Neural cell (in vitro differentiated cells): ENCODE data around the gene AKT3. TPM values are rescaled to one million over a fixed set of nuclear protein-coding genes. Genes with fewer than 3 reads are reported as not detected.

ENCODE experiments used
- H2AFZ ChIP-seq: fragments of 200-600, 300-800 bp; sonication (generic), shearing (Covaris generic); 2 replicates; pipeline ENCODE4 v1.6.0; 2014; ENCODE audit warnings: low read depth, mild to moderate bottlenecking, antibody characterized with exemption, low read length, moderate library complexity
- H3F3A ChIP-seq: fragments of 200-600 bp; shearing (Covaris generic); 2 replicates; pipeline ENCODE4 v1.6.1; 2016; ENCODE audit warnings: mild to moderate bottlenecking, moderate library complexity, mixed read lengths, antibody characterized with exemption, low read length; ENCODE audit not compliant: insufficient read depth, poor library complexity, severe bottlenecking
- H3K27ac ChIP-seq: fragments of 200-600, 300-800 bp; sonication (generic), shearing (Covaris generic); 2 replicates; pipeline ENCODE4 v1.5.1; 2014; ENCODE audit warnings: mild to moderate bottlenecking, low read length, moderate library complexity
- H3K27me3 ChIP-seq: fragments of 300-800, 200-600 bp; sonication (generic), shearing (Covaris generic); 2 replicates; pipeline ENCODE4 v1.6.0; 2014; ENCODE audit warnings: mild to moderate bottlenecking, low read depth, low read length, moderate library complexity; ENCODE audit not compliant: insufficient read depth
- H3K36me3 ChIP-seq: fragments of 300-800, 200-600 bp; sonication (generic), shearing (Covaris generic); 2 replicates; pipeline ENCODE4 v1.5.1; 2014; ENCODE audit warnings: mild to moderate bottlenecking, antibody characterized with exemption, low read length, moderate library complexity; ENCODE audit not compliant: insufficient read depth
- H3K4me2 ChIP-seq: fragments of 300-800, 200-600 bp; sonication (generic), shearing (Covaris generic); 2 replicates; pipeline ENCODE4 v1.6.0; 2014; ENCODE audit warnings: mild to moderate bottlenecking, low read length
- H3K4me3 ChIP-seq: fragments of 300-800, 200-600 bp; sonication (generic), shearing (Covaris generic); 2 replicates; pipeline ENCODE4 v1.5.1; 2014; ENCODE audit warnings: mild to moderate bottlenecking, low read length, moderate library complexity
- H3K79me2 ChIP-seq: fragments of 200-600 bp; shearing (Covaris generic); replicated peaks from 2 replicates; pipeline ENCODE4 v1.6.0; 2014; ENCODE audit warnings: mild to moderate bottlenecking, low read length, moderate library complexity; ENCODE audit not compliant: insufficient read depth
- H3K9ac ChIP-seq: fragments of 300-800, 200-600 bp; sonication (generic), shearing (Covaris generic); 2 replicates; pipeline ENCODE4 v1.6.1; 2016; ENCODE audit warnings: mild to moderate bottlenecking, low read length, mixed read lengths
- H3K9me2 ChIP-seq: fragments of 200-600 bp; shearing (Covaris generic); 2 replicates; pipeline ENCODE4 v1.6.1; 2016; ENCODE audit warnings: mild to moderate bottlenecking, low read length, mixed read lengths; ENCODE audit not compliant: insufficient read depth
- H3K9me3 ChIP-seq: fragments of 200-600, 300-800 bp; sonication (generic), shearing (Covaris generic); 2 replicates; pipeline ENCODE4 v1.6.1; 2016; ENCODE audit warnings: mild to moderate bottlenecking, mixed run types, low read length, moderate library complexity, mixed read lengths
- H4K20me1 ChIP-seq: fragments of 200-600 bp; shearing (Covaris generic); 2 replicates; pipeline ENCODE4 v1.6.1; 2016; ENCODE audit warnings: mild to moderate bottlenecking, mixed run types; ENCODE audit not compliant: insufficient read depth
- CTCF ChIP-seq: fragments of 450-650 bp; IDR thresholded peaks from 2 replicates; pipeline ENCODE4 v1.5.1; 2014; ENCODE audit warnings: antibody characterized with exemption, mild to moderate bottlenecking, moderate library complexity; ENCODE audit not compliant: poor library complexity, severe bottlenecking
- EP300 ChIP-seq: fragments of 450-650 bp; conservative IDR thresholded peaks from 2 replicates; pipeline ENCODE4 v1.6.1; 2014; ENCODE audit warnings: antibody characterized with exemption, mild to moderate bottlenecking, moderate library complexity; ENCODE audit not compliant: poor library complexity, severe bottlenecking
- EZH2 ChIP-seq: fragments of 200-600, 300-800 bp; shearing (Covaris generic), sonication (generic); IDR thresholded peaks from 2 replicates; pipeline ENCODE4 v1.6.1; 2014; ENCODE audit warnings: antibody characterized with exemption, low read length, borderline replicate concordance, mild to moderate bottlenecking; ENCODE audit not compliant: insufficient read depth, poor library complexity, severe bottlenecking
- MXI1 ChIP-seq: fragments of 450-650 bp; conservative IDR thresholded peaks from 2 replicates; pipeline ENCODE4 v1.6.1; 2014; ENCODE audit warnings: antibody characterized with exemption, mild to moderate bottlenecking; ENCODE audit not compliant: poor library complexity, severe bottlenecking
- POLR2AphosphoS5 ChIP-seq: IDR thresholded peaks from 2 replicates; pipeline ENCODE4 v1.6.1; 2012
- RAD21 ChIP-seq: fragments of 450-650 bp; conservative IDR thresholded peaks from 2 replicates; pipeline ENCODE4 v1.6.1; 2014; ENCODE audit warnings: antibody characterized with exemption, mild to moderate bottlenecking, moderate library complexity
- REST ChIP-seq: IDR thresholded peaks from 2 replicates; pipeline ENCODE4 v1.6.1; 2012; ENCODE audit warnings: borderline replicate concordance
- SMC3 ChIP-seq: fragments of 450-650 bp; conservative IDR thresholded peaks from 2 replicates; pipeline ENCODE4 v1.6.1; 2014; ENCODE audit warnings: antibody characterized with exemption, mild to moderate bottlenecking, moderate library complexity; ENCODE audit not compliant: poor library complexity
- TAF1 ChIP-seq: IDR thresholded peaks from 2 replicates; pipeline ENCODE4 v1.6.1; 2012; ENCODE audit warnings: low read depth
- polyA plus RNA-seq: library from polyadenylated mRNA; depleted of rRNA; stranded (reverse); fragments of >200 nt; gene quantifications from 2 replicates; pipeline ENCODE4 v1.2.3, GENCODE V29; 2014

Gene AKT3
- polyA plus RNA-seq, 1 donor from 2014 or later: 46.0 TPM

GRCh38 chr1:243564814-243565213 is 285.2 kb downstream of the AKT3 start:
- Histone ChIP-seq H3K4me2 (no peak overlapping the region), H3K27me3 (no peaks in the 10 kb centered on the region), H2AFZ (no peak overlapping the region), H3K27ac (no peak overlapping the region), H3F3A (no peaks in the 10 kb centered on the region), H3K9ac (no peak overlapping the region), H3K79me2 (no peaks in the 10 kb centered on the region), H3K9me2 (no peaks in the 10 kb centered on the region), H4K20me1 (no peaks in the 10 kb centered on the region), H3K9me3 (peaks cover 6% of the 10 kb centered on the region), H3K4me3 (no peak overlapping the region), H3K36me3 (peaks cover 20% of the 10 kb centered on the region)
- no peak for TF ChIP-seq REST
- TF ChIP-seq EZH2: no peak
- TF ChIP-seq TAF1: no peak
- no peak for TF ChIP-seq CTCF
- no peak for TF ChIP-seq SMC3
- no peak for TF ChIP-seq POLR2AphosphoS5
- no peak for TF ChIP-seq MXI1
- TF ChIP-seq RAD21: no peak
- TF ChIP-seq EP300: no peak

- no peak overlapping the region for H3K9ac ChIP-seq
- TF ChIP-seq SMC3 (no peak), CTCF (no peak), MXI1 (no peak), TAF1 (no peak), RAD21 (no peak), POLR2AphosphoS5 (no peak), EP300 (no peak), REST (no peak), EZH2 (no peak)
Observed at GRCh38 chr1:243563732-243564131, 286.3 kb downstream of the AKT3 start.

More at GRCh38 chr1:243563732-243564131, 286.3 kb downstream of the AKT3 start:
- Histone ChIP-seq H3K4me2 (no peak overlapping the region), H3K9me3 (peaks cover 6% of the 10 kb centered on the region), H3K9me2 (no peaks in the 10 kb centered on the region), H3F3A (no peaks in the 10 kb centered on the region), H3K36me3 (peaks cover 20% of the 10 kb centered on the region), H3K4me3 (no peak overlapping the region), H3K27ac (no peak overlapping the region), H3K79me2 (no peaks in the 10 kb centered on the region), H2AFZ (no peak overlapping the region), H3K27me3 (no peaks in the 10 kb centered on the region), H4K20me1 (no peaks in the 10 kb centered on the region)
